ENCODE measurements around the gene ABHD11.

The ABHD11 gene

DNA sequence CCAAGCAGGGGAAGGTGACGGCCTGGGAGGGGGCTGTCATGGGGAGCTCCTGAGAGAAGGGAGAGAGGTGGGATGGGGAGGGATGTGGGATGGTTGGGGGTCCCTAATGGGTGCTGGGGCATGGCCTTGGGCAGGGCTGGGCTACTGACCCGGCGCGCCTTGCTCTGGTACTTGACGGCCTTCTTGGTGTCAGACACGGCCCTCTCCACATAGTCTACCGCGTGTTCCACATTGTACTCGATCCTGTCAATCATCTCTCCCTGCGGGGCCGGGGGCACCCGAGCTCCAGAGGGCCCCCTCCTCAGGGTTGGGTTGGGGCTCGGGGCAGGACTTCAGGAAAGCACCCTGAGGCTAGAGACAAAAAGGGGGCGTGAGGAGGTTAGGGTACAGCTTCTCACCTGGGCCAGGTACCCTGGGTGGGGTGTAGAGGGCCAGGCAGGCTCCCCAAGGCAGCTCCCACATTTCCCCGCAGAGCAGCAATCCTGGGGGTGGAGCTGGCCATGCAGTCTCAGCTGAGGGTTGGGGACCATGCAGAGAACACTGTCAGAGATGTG lies 37.9 kb downstream of the ABHD11 start:
- no peak for DNase-seq

DNA sequence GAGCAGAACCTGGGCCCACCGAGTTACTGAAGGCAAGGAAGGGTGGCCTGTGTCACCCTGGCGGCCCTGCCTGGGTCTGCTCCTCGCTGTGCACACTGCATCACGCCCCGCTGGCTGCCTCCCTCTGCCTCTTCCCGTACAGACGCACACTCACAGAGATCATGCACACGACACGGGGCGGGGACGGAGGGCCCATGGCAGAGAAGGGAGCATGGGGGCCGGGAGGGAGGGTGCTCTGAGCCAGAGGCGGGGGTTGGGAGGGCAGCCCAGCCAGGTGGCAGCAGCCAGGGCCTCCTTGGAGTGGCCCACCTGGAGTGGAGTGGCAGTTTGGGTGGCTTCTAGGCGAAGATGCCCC lies 38.6 kb downstream of the ABHD11 start:
- DNase-seq, result no peak

DNA sequence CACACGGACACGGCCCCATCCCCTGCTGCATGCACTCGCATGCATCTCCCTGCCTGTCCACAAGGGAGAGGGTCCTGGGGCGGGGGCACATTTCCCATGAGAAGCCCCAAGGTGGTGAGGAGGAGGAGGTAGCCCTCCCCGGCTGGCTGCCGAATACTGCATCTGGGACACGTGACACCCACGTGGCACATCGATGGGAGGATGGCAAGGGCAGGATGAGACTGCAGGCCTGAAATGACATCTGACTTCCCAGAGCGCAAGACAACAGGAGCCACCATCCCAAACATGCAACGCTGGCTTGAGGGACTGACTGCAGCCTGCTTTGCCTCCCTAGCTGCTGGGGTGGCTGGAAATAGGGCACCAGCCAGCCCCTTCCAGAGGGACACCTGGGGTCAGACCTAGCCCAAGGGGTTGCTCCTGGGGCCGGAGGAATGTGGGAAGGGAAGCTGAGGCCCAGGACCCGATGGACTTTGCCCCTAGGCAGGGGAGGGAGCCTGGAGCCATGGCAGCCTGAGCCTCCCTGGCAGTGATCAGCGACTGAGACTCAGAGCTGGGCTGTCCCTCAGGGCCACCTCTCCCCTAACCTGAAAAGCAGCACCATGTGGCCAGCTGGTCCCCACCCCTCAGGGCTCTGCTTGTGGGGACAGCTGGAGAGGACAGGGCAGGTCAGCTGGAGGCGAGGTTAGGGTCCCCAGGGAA lies 39.1 kb downstream of the ABHD11 start:
- DNase-seq, result no peak

DNA sequence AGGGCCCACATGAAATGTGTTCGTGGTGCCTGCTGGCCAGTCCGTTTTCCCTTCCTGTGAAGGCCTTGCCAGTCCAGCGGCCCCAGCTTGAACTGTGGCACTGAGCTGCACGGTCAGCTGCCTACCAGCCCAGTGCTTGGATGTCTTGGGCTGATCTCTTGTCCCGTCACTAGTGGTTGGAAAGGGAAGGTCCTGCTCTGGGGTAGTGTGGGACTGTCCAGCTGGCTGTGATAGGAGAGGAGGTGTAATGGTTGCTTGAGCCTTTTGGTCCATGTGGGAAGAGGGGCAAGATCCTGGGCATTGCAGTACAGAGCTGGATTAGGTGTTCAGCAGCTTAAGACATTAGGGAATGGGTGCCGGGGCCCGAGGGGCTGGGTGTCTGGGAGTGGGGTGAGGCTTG lies 40.2 kb downstream of the ABHD11 start:
- no peak for DNase-seq

DNA sequence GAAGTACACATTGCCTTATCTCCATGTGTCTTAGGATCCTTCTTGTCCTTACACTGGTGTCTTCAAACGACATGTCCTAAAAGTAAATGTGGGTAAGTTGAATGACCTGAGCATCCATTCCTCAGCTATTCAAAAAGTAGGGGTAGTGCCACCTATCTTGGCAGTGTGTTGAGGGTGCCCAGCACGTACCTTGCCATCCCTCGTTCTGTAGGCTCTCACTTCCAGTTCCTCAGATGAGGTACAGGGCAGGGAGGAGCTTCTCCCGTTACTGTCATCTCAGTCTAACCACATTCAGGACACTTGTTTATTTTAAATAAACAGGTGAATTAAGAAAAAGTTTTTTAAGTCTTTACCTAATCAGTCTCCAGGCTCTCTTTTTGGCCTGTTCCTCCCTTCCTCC lies 42.2 kb downstream of the ABHD11 start:
- DNase-seq, result no peak

DNA sequence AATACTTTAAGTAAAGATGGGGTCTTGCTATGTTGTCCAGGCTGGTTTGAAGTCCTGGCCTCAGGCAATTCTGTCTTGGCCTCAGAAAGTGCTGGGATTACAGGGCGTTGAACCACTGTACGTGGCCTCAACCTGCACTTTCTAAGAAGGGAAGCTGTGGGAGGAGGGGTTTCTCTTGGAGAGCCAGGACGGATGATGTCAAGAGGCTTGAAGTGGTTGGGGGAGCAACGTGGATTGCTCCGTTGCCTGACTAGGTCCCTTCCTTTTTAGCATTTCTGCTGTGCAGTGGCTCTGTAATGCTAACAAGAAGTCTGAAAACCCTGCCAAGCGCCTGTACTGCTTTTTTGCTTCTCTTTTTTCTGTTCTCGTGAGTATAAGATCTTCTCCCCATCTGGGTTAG lies 48.0 kb downstream of the ABHD11 start:
- no peak for DNase-seq

DNA sequence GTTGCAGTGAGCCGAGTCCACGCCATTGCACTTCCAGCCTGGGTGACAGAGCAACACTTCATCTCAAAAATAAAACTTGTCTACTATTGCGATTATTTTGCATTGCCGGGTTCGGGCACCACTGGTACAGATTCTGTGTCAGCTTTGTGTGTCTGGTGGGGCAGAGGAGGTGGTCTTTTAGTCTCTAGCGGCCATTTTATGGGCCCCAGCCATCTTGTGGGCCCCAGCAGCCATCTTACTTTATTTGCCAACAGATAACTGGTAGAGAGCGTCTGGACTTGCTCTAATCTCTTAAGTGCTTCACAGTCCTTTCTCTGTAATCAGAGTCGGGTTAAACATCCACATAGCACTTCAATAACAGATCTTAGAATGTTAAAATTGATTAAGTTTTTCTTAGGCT lies 50.3 kb downstream of the ABHD11 start:
- DNase-seq, result no peak

Data from femur (tissue), 1 donor.